Gastrocnemius medialis (tissue), 4 donors: Measurements from ENCODE around the gene YWHAB. TPM values are rescaled to one million over a fixed set of nuclear protein-coding genes. Genes with fewer than 3 reads are reported as not detected.

Experiments
- ATAC-seq, 2 donors: fragments of 150-250 bp; one replicate each; pipeline ENCODE4 v1.9.1; 2016
- DNase-seq, 2 donors: peaks; one replicate each; pipeline ENCODE4 v3.0.0-alpha.2; 2019
- H3K27ac ChIP-seq, 4 donors: fragments of 200-600 bp; sonication (generic); 1 replicate in 1 of 4; 2 replicates in 3 of 4; pipeline ENCODE4 v1.5.1; 2016 to 2018; ENCODE audit warnings: mild to moderate bottlenecking in 2 of 4, moderate library complexity in 1 of 4
- H3K27me3 ChIP-seq, 3 donors: fragments of 200-600 bp; sonication (generic) in 2 of 3; 1 replicate in 1 of 3; 2 replicates in 2 of 3; pipeline versions ENCODE4 v1.5.1 to v1.6.0; 2016 to 2019; ENCODE audit warnings: mild to moderate bottlenecking in 1 of 3, moderate library complexity in 1 of 3
- H3K36me3 ChIP-seq, 2 donors: fragments of 200-600 bp; sonication (generic) in 1 of 2; one replicate each; pipeline ENCODE4 v1.5.1; 2017 to 2018
- H3K4me1 ChIP-seq, 2 donors: fragments of 200-600 bp; sonication (generic) in 1 of 2; one replicate each; pipeline ENCODE4 v1.5.1; 2016 to 2017; ENCODE audit warnings: mild to moderate bottlenecking in 2 of 2
- H3K4me3 ChIP-seq, 4 donors: fragments of 200-600 bp; sonication (generic) in 3 of 4; 1 replicate in 1 of 4; 2 replicates in 3 of 4; pipeline ENCODE4 v1.5.1; 2016 to 2019; ENCODE audit warnings: mild to moderate bottlenecking in 2 of 4
- H3K9me3 ChIP-seq, 3 donors: fragments of 200-600 bp; sonication (generic) in 2 of 3; 1 replicate in 1 of 3; 2 replicates in 2 of 3; pipeline ENCODE4 v1.5.1; 2016 to 2019
- CTCF ChIP-seq, 5 experiments: fragments of 450-650 bp in 3 of 5; fragments of 200-600 bp in 2 of 5; sonication (generic) in 2 of 5; IDR thresholded peaks in 4 of 5; conservative IDR thresholded peaks in 1 of 5; 1 replicate in 4 of 5; 2 replicates in 1 of 5; pipeline ENCODE4 v1.5.1; 2016 to 2019; ENCODE audit warnings: antibody characterized with exemption in 5 of 5, mild to moderate bottlenecking in 3 of 5, moderate library complexity in 3 of 5
- POLR2A ChIP-seq, 2 donors: fragments of 450-650 bp; IDR thresholded peaks; one replicate each; pipeline ENCODE4 v1.6.1; 2017; ENCODE audit warnings: antibody characterized with exemption in 2 of 2, mild to moderate bottlenecking in 2 of 2, moderate library complexity in 2 of 2
- in situ Hi-C, 4 donors: fragments of 200-750 bp; cut with MboI; loops; one replicate each; pipeline versions ENCODE4 v1.15.0 to v1.8.0; 2017; ENCODE audit warnings: low sequenced_read_pairs in 4 of 4
- intact Hi-C: fragments of 100-400 bp; cut with DNase I; formaldehyde crosslinking; loops from one replicate; pipeline ENCODE4 v1.15.1; 2023; ENCODE audit warnings: low total_unique reads
- total RNA-seq, 4 donors: library from RNA; depleted of rRNA; stranded (reverse); fragments of >200 nt; gene quantifications; one replicate each; pipeline versions ENCODE4 v1.1.0 to v1.2.3, GENCODE V29; 2016

Gene YWHAB
- total RNA-seq, 4 donors from 2014 or later: 73.2 to 77.9 (median 75.2) TPM

- H3K36me3 ChIP-seq: peaks cover 0 to 50% of the 10 kb centered on the region in 2 donors
- in situ Hi-C loops: loop anchor here in 1 of 4 donors (25.0 kb wide), 1 partner anchor 106 kb away; no protein-coding TSS in a partner anchor
- H3K4me1 ChIP-seq: peaks cover 17 to 20% of the 10 kb centered on the region in 2 donors
- H3K27ac ChIP-seq: no peak overlapping the region
- H3K27me3 ChIP-seq: no peaks in the 10 kb centered on the region
- no peak for DNase-seq
- intact Hi-C loops: no loop called here
- no peak overlapping the region for H3K4me3 ChIP-seq
- no peaks in the 10 kb centered on the region for H3K9me3 ChIP-seq
- TF ChIP-seq CTCF (IDR thresholded peaks at IDR 0.05 in 4 of 5, conservative IDR thresholded peaks at IDR 0.05 in 1 of 5) (no peak), POLR2A (IDR thresholded peaks at IDR 0.05) (no peak)
- no peak for ATAC-seq
Observed at GRCh38 chr20:44956410-44956809, 70.9 kb downstream of the YWHAB start.

Other genes with a start within 250 kb of the YWHAB start
- 1 to 10 TPM; 2.2 to 5.1 (median 3.0) TPM for gene ADA, start 234.0 kb upstream of the YWHAB start, total RNA-seq
- gene CCN5, start 170.3 kb upstream of the YWHAB start, total RNA-seq: 10 to 100 TPM; 16.4 to 65.3 (median 45.7) TPM
- gene KCNK15, start 139.8 kb upstream of the YWHAB start, total RNA-seq: under 1 TPM in 1 of 4 donors, not detected in 3; 0.20 TPM
- under 1 TPM in 2 of 4 donors, not detected in 2; 0.13 to 0.41 TPM for gene RIMS4, start 75.2 kb upstream of the YWHAB start, total RNA-seq
- gene PABPC1L, start 24.4 kb downstream of the YWHAB start, total RNA-seq: 1 to 10 TPM in 1 of 4 donors, under 1 TPM in 3; 0.22 to 3.8 (median 0.54) TPM
- 10 to 100 TPM in 3 of 4 donors, 1 to 10 TPM in 1; 9.8 to 19.2 (median 17.0) TPM for gene TOMM34, start 74.7 kb downstream of the YWHAB start, total RNA-seq
- gene STK4, start 80.8 kb downstream of the YWHAB start, total RNA-seq: 1 to 10 TPM; 4.5 to 6.4 (median 5.5) TPM
- gene KCNS1, start 215.4 kb downstream of the YWHAB start, total RNA-seq: not detected
- not detected for gene WFDC5, start 229.5 kb downstream of the YWHAB start, total RNA-seq
- gene WFDC12, start 238.8 kb downstream of the YWHAB start, total RNA-seq: not detected